ENCODE results near the gene STYXL2.

Gene STYXL2

DNA sequence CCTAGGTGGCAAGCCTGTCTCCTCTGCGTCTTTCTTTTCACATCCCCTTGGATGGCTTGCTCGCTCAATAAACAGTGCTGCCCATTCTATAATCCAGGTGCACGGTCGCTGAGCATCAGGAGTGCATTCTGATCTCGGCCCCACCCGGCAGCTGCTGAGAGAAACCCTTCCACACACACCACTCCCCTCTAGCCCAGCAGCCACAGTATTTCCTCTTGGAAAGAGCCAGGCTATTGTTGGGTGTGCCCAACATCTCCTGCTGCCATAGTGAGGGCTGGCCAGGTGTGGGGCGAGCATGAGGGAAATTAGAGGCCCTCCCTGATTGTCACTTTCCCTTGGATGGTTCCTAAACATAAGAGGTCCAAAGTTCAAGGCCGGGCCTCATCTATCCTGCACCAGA is 28.4 kb upstream of the STYXL2 start:
- Histone ChIP-seq H3K14ac (ENCODE audit: low read length) (no peak overlapping the region), H3K9ac (ENCODE audit: low read length) (no peak overlapping the region), H4K8ac (ENCODE audit: low read depth, low read length) (no peak overlapping the region), H4K91ac (ENCODE audit: low read depth, low read length) (no peak overlapping the region), H3K27me3 (ENCODE audit: insufficient read depth, low read length) (no peaks in the 10 kb centered on the region), H2BK12ac (ENCODE audit: low read length) (no peak overlapping the region), H3K27ac (ENCODE audit: low read depth, low read length) (no peak overlapping the region), H3K36me3 (ENCODE audit: control insufficient read depth in 1 of 2, insufficient read depth in 2 of 2, low read length in 2 of 2) (no peaks in the 10 kb centered on the region), H3K4me2 (ENCODE audit: low read length) (no peak overlapping the region), H3K9me3 (ENCODE audit: insufficient read depth, low read depth, low read length) (peaks cover 3% of the 10 kb centered on the region), H2BK5ac (ENCODE audit: low read depth, low read length, poor library complexity) (no peak overlapping the region), H3K79me1 (ENCODE audit: low read length) (no peaks in the 10 kb centered on the region), H3K79me2 (ENCODE audit: control insufficient read depth, insufficient read depth, low read length, poor library complexity) (no peaks in the 10 kb centered on the region), H4K12ac (ENCODE audit: low read depth, low read length) (no peak overlapping the region), H3K4me3 (ENCODE audit: low read depth, low read length) (no peak overlapping the region), H2AK5ac (ENCODE audit: low read length) (no peak overlapping the region), H3K18ac (ENCODE audit: low read length) (no peak overlapping the region), H3K23ac (ENCODE audit: low read length) (no peak overlapping the region), H2AFZ (ENCODE audit: insufficient read depth, low read length, poor library complexity) (no peak overlapping the region), H2BK120ac (ENCODE audit: insufficient read depth, low read length, poor library complexity) (no peak overlapping the region), H3K4me1 (ENCODE audit: control insufficient read depth in 1 of 2, insufficient read depth in 2 of 2, low read length in 2 of 2) (no peaks in the 10 kb centered on the region), H3K4ac (ENCODE audit: low read depth, low read length) (no peak overlapping the region)
- DNase-seq = no peak
- WGBS (ENCODE audit: extremely low coverage, insufficient coverage, insufficient read length) = no CpG with 5 or more reads among the region's 8 CpGs

DNA sequence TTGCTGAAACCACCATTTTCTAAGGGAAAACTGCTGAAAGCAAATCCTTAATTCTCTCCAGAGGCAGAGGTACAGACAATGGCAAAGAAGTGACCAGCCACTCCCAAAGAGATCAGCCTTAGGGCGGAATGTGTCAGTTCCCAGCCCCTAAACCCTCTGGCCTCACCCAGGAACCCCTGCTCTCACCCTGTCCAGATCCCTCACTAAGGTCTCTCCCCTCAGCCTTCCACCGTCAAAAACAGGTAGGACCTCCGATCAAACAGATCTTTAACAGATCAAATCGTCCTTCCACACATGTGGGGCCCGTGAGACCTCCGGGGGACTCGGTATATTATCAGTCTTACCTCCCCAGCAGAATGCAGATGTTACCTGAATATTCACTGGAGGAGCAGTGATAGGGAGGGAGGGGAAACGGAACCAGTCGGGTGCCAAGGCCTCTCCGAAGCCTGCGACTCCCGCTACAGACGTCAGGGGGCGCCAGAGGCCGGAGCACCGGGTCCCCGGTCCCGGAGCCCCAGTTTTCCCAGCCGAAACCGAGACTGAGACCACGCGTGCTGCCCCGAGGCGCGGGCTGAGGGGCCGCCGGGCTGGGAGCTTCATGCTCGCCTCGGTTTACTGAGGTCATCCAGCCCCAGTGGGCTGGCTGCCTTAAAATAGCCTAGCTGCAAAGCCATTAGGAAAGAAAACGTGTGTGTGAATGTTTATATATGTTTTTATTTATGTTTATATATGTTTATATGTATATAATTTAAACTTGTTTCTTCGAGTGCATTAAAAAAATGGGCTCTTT is 27.3 kb upstream of the STYXL2 start:
- Histone ChIP-seq H3K9ac (ENCODE audit: low read length) (no peak overlapping the region), H3K4me2 (ENCODE audit: low read length) (peak overlapping the region; percentile 48), H2AFZ (ENCODE audit: insufficient read depth, low read length, poor library complexity) (no peak overlapping the region), H2AK5ac (ENCODE audit: low read length) (no peak overlapping the region), H4K8ac (ENCODE audit: low read depth, low read length) (peak overlapping the region; percentile 80), H3K4me3 (ENCODE audit: low read depth, low read length) (no peak overlapping the region), H3K36me3 (ENCODE audit: control insufficient read depth in 1 of 2, insufficient read depth in 2 of 2, low read length in 2 of 2) (no peaks in the 10 kb centered on the region), H3K23ac (ENCODE audit: low read length) (no peak overlapping the region), H2BK12ac (ENCODE audit: low read length) (peak overlapping the region; percentile 63), H3K27ac (ENCODE audit: low read depth, low read length) (no peak overlapping the region), H2BK5ac (ENCODE audit: low read depth, low read length, poor library complexity) (no peak overlapping the region), H3K4ac (ENCODE audit: low read depth, low read length) (no peak overlapping the region), H3K79me2 (ENCODE audit: control insufficient read depth, insufficient read depth, low read length, poor library complexity) (no peaks in the 10 kb centered on the region), H2BK120ac (ENCODE audit: insufficient read depth, low read length, poor library complexity) (no peak overlapping the region), H3K14ac (ENCODE audit: low read length) (no peak overlapping the region), H3K18ac (ENCODE audit: low read length) (no peak overlapping the region), H3K27me3 (ENCODE audit: insufficient read depth, low read length) (no peaks in the 10 kb centered on the region), H3K4me1 (ENCODE audit: control insufficient read depth in 1 of 2, insufficient read depth in 2 of 2, low read length in 2 of 2) (no peaks in the 10 kb centered on the region), H4K91ac (ENCODE audit: low read depth, low read length) (no peak overlapping the region), H3K79me1 (ENCODE audit: low read length) (no peaks in the 10 kb centered on the region), H4K12ac (ENCODE audit: low read depth, low read length) (peak overlapping the region; percentile 91), H3K9me3 (ENCODE audit: insufficient read depth, low read depth, low read length) (peaks cover 5% of the 10 kb centered on the region)
- peak; percentile 58 to 83 for DNase-seq
- no CpG with 5 or more reads among the region's 31 CpGs for WGBS (ENCODE audit: extremely low coverage, insufficient coverage, insufficient read length)

DNA sequence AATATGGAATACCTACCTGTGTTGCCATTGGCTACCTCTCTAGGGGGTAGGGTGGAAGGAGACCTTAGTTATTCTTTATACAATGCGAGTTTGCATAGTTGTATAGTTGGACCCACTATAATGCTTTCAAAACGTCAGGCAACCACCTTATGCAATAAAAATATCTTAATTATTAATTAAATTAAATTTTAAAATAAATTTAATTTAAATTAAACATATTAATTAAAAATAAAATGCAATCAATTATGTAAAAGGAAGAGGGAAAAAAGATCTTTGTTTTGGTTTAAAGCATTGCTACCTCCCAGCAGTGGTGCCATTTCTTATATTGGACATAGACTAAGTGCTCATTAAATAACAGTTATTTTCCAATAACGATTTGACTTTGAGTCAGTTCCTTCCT is 26.0 kb upstream of the STYXL2 start:
- no peaks in the 10 kb centered on the region for H3K79me1 ChIP-seq (ENCODE audit: low read length)
- no peak overlapping the region for H2BK120ac ChIP-seq (ENCODE audit: insufficient read depth, low read length, poor library complexity)
- H3K23ac ChIP-seq (ENCODE audit: low read length) = no peak overlapping the region
- no peak overlapping the region for H2BK5ac ChIP-seq (ENCODE audit: low read depth, low read length, poor library complexity)
- no peak overlapping the region for H4K8ac ChIP-seq (ENCODE audit: low read depth, low read length)
- H3K4ac ChIP-seq (ENCODE audit: low read depth, low read length) = no peak overlapping the region
- H3K36me3 ChIP-seq (ENCODE audit: control insufficient read depth in 1 of 2, insufficient read depth in 2 of 2, low read length in 2 of 2) = no peaks in the 10 kb centered on the region
- DNase-seq = no peak
- H3K14ac ChIP-seq (ENCODE audit: low read length) = no peak overlapping the region
- H4K12ac ChIP-seq (ENCODE audit: low read depth, low read length) = no peak overlapping the region
- no peaks in the 10 kb centered on the region for H3K4me1 ChIP-seq (ENCODE audit: control insufficient read depth in 1 of 2, insufficient read depth in 2 of 2, low read length in 2 of 2)
- no peaks in the 10 kb centered on the region for H3K79me2 ChIP-seq (ENCODE audit: control insufficient read depth, insufficient read depth, low read length, poor library complexity)
- no peaks in the 10 kb centered on the region for H3K27me3 ChIP-seq (ENCODE audit: insufficient read depth, low read length)
- no peak overlapping the region for H3K4me2 ChIP-seq (ENCODE audit: low read length)
- H3K18ac ChIP-seq (ENCODE audit: low read length) = no peak overlapping the region
- H3K4me3 ChIP-seq (ENCODE audit: low read depth, low read length) = no peak overlapping the region
- H2AK5ac ChIP-seq (ENCODE audit: low read length) = no peak overlapping the region
- no peak overlapping the region for H2AFZ ChIP-seq (ENCODE audit: insufficient read depth, low read length, poor library complexity)
- no peak overlapping the region for H2BK12ac ChIP-seq (ENCODE audit: low read length)
- no peak overlapping the region for H3K27ac ChIP-seq (ENCODE audit: low read depth, low read length)
- peaks cover 5% of the 10 kb centered on the region for H3K9me3 ChIP-seq (ENCODE audit: insufficient read depth, low read depth, low read length)
- no CpG with 5 or more reads among the region's 3 CpGs for WGBS (ENCODE audit: extremely low coverage, insufficient coverage, insufficient read length)
- no peak overlapping the region for H3K9ac ChIP-seq (ENCODE audit: low read length)
- no peak overlapping the region for H4K91ac ChIP-seq (ENCODE audit: low read depth, low read length)

DNA sequence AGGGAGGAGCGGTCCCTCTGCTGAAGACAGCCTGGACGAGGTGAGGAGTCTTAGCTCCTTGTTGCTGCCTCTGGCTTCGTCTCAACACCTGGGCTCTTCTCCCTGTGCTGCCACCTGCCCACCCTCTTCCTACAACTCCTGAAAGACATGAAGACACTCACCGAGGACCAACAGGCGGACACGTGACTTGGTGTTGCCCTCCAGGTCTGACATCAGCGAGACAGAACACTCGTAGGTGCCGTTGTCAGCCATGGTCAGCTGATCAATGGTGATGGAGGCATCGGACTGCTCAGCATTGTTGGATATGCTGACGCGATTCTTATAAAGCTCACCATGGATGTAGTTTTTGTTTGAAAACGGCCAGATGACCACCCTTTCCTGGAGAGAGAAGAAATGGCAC is 25.1 kb upstream of the STYXL2 start:
- no peaks in the 10 kb centered on the region for H3K79me2 ChIP-seq (ENCODE audit: control insufficient read depth, insufficient read depth, low read length, poor library complexity)
- H2BK5ac ChIP-seq (ENCODE audit: low read depth, low read length, poor library complexity) = no peak overlapping the region
- no peak overlapping the region for H2BK120ac ChIP-seq (ENCODE audit: insufficient read depth, low read length, poor library complexity)
- no peak overlapping the region for H4K12ac ChIP-seq (ENCODE audit: low read depth, low read length)
- H3K14ac ChIP-seq (ENCODE audit: low read length) = no peak overlapping the region
- no peak overlapping the region for H2BK12ac ChIP-seq (ENCODE audit: low read length)
- no peaks in the 10 kb centered on the region for H3K79me1 ChIP-seq (ENCODE audit: low read length)
- no peak overlapping the region for H3K4me2 ChIP-seq (ENCODE audit: low read length)
- no peak for DNase-seq
- no peak overlapping the region for H3K4me3 ChIP-seq (ENCODE audit: low read depth, low read length)
- H3K18ac ChIP-seq (ENCODE audit: low read length) = no peak overlapping the region
- no peak overlapping the region for H3K9ac ChIP-seq (ENCODE audit: low read length)
- no peak overlapping the region for H4K8ac ChIP-seq (ENCODE audit: low read depth, low read length)
- no peaks in the 10 kb centered on the region for H3K27me3 ChIP-seq (ENCODE audit: insufficient read depth, low read length)
- WGBS (ENCODE audit: extremely low coverage, insufficient coverage, insufficient read length) = no CpG with 5 or more reads among the region's 13 CpGs
- no peak overlapping the region for H2AK5ac ChIP-seq (ENCODE audit: low read length)
- no peak overlapping the region for H2AFZ ChIP-seq (ENCODE audit: insufficient read depth, low read length, poor library complexity)
- no peak overlapping the region for H3K27ac ChIP-seq (ENCODE audit: low read depth, low read length)
- H3K23ac ChIP-seq (ENCODE audit: low read length) = no peak overlapping the region
- H4K91ac ChIP-seq (ENCODE audit: low read depth, low read length) = no peak overlapping the region
- no peak overlapping the region for H3K4ac ChIP-seq (ENCODE audit: low read depth, low read length)
- H3K9me3 ChIP-seq (ENCODE audit: insufficient read depth, low read depth, low read length) = peaks cover 5% of the 10 kb centered on the region
- H3K36me3 ChIP-seq (ENCODE audit: control insufficient read depth in 1 of 2, insufficient read depth in 2 of 2, low read length in 2 of 2) = no peaks in the 10 kb centered on the region
- H3K4me1 ChIP-seq (ENCODE audit: control insufficient read depth in 1 of 2, insufficient read depth in 2 of 2, low read length in 2 of 2) = no peaks in the 10 kb centered on the region

All from trophoblast cell (in vitro differentiated cells and primary cell).